ENCODE results near the gene ZNF133.

Gene ZNF133

DNA sequence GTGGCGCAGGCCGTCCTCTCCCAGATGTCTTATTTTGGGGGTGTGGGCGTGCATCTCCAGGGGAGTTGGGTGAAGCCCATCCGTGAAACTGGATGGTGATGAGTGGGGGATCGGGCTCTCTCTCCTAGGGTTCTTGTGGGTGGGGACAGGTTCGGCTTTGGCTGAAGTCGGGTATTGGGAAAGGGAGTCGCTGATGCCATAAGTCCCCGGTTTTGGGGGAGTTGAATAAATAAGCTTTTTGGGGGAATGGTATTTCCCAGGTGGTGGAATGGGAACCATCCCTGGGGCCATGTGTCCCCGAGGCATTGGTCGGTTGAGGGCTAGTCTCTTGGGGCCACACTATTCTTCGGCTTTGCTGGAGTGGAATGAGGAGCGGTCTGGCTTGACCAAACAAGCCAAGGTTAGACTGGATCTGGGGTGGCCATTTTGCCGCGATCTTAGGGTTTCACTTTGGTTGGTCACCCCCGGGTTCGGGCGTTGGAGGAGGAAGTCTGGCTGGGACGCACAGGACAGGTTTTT is 481 bp downstream of the ZNF133 start:
- peak; percentile 10; the same call in 1 of the 2 replicates for TF ChIP-seq ZBTB48 (tag by site-specific recombination; IDR thresholded peaks at IDR 0.05)
- no peak for TF ChIP-seq ZNF37A (tag by site-specific recombination; IDR thresholded peaks at IDR 0.05)
- TF ChIP-seq ZNF335 (tag by site-specific recombination; conservative IDR thresholded peaks at IDR 0.05) = peak; percentile 76; the same call in 1 of the 2 replicates
- no peak for TF ChIP-seq ZNF76 (tag by site-specific recombination; IDR thresholded peaks at IDR 0.05; ENCODE audit: borderline replicate concordance, low read depth)
- TF ChIP-seq, protein P1, sequence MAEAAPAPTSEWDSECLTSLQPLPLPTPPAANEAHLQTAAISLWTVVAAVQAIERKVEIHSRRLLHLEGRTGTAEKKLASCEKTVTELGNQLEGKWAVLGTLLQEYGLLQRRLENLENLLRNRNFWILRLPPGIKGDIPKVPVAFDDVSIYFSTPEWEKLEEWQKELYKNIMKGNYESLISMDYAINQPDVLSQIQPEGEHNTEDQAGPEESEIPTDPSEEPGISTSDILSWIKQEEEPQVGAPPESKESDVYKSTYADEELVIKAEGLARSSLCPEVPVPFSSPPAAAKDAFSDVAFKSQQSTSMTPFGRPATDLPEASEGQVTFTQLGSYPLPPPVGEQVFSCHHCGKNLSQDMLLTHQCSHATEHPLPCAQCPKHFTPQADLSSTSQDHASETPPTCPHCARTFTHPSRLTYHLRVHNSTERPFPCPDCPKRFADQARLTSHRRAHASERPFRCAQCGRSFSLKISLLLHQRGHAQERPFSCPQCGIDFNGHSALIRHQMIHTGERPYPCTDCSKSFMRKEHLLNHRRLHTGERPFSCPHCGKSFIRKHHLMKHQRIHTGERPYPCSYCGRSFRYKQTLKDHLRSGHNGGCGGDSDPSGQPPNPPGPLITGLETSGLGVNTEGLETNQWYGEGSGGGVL (tag by site-specific recombination; IDR thresholded peaks at IDR 0.05) = peak; percentile 11; the same call in 1 of the 2 replicates
- TF ChIP-seq, protein P2, sequence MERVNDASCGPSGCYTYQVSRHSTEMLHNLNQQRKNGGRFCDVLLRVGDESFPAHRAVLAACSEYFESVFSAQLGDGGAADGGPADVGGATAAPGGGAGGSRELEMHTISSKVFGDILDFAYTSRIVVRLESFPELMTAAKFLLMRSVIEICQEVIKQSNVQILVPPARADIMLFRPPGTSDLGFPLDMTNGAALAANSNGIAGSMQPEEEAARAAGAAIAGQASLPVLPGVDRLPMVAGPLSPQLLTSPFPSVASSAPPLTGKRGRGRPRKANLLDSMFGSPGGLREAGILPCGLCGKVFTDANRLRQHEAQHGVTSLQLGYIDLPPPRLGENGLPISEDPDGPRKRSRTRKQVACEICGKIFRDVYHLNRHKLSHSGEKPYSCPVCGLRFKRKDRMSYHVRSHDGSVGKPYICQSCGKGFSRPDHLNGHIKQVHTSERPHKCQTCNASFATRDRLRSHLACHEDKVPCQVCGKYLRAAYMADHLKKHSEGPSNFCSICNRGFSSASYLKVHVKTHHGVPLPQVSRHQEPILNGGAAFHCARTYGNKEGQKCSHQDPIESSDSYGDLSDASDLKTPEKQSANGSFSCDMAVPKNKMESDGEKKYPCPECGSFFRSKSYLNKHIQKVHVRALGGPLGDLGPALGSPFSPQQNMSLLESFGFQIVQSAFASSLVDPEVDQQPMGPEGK (tag by site-specific recombination; IDR thresholded peaks at IDR 0.05) = 0 out of 2 replicates have a peak, but pooled peaks have one; percentile 2
- TF ChIP-seq ZNF529 (tag by site-specific recombination; IDR thresholded peaks at IDR 0.05; ENCODE audit: insufficient replicate concordance) = no peak
- TF ChIP-seq, protein P3, sequence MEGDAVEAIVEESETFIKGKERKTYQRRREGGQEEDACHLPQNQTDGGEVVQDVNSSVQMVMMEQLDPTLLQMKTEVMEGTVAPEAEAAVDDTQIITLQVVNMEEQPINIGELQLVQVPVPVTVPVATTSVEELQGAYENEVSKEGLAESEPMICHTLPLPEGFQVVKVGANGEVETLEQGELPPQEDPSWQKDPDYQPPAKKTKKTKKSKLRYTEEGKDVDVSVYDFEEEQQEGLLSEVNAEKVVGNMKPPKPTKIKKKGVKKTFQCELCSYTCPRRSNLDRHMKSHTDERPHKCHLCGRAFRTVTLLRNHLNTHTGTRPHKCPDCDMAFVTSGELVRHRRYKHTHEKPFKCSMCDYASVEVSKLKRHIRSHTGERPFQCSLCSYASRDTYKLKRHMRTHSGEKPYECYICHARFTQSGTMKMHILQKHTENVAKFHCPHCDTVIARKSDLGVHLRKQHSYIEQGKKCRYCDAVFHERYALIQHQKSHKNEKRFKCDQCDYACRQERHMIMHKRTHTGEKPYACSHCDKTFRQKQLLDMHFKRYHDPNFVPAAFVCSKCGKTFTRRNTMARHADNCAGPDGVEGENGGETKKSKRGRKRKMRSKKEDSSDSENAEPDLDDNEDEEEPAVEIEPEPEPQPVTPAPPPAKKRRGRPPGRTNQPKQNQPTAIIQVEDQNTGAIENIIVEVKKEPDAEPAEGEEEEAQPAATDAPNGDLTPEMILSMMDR (tag by site-specific recombination; IDR thresholded peaks at IDR 0.05) = no peak
- TF ChIP-seq, protein P4, sequence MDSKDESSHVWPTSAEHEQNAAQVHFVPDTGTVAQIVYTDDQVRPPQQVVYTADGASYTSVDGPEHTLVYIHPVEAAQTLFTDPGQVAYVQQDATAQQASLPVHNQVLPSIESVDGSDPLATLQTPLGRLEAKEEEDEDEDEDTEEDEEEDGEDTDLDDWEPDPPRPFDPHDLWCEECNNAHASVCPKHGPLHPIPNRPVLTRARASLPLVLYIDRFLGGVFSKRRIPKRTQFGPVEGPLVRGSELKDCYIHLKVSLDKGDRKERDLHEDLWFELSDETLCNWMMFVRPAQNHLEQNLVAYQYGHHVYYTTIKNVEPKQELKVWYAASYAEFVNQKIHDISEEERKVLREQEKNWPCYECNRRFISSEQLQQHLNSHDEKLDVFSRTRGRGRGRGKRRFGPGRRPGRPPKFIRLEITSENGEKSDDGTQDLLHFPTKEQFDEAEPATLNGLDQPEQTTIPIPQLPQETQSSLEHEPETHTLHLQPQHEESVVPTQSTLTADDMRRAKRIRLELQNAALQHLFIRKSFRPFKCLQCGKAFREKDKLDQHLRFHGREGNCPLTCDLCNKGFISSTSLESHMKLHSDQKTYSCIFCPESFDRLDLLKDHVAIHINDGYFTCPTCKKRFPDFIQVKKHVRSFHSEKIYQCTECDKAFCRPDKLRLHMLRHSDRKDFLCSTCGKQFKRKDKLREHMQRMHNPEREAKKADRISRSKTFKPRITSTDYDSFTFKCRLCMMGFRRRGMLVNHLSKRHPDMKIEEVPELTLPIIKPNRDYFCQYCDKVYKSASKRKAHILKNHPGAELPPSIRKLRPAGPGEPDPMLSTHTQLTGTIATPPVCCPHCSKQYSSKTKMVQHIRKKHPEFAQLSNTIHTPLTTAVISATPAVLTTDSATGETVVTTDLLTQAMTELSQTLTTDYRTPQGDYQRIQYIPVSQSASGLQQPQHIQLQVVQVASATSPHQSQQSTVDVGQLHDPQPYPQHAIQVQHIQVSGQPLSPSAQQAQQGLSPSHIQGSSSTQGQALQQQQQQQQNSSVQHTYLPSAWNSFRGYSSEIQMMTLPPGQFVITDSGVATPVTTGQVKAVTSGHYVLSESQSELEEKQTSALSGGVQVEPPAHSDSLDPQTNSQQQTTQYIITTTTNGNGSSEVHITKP (tag by site-specific recombination; IDR thresholded peaks at IDR 0.05) = peak; percentile 51
- H3K9me3 ChIP-seq (ENCODE audit: control insufficient read depth, insufficient read depth, low read depth, low read length) = no peaks in the 10 kb centered on the region
- H3K4me1 ChIP-seq (ENCODE audit: control insufficient read depth, insufficient read depth, low read length) = no peaks in the 10 kb centered on the region
- H3K27ac ChIP-seq (ENCODE audit: extremely low read depth, low read depth, low read length) = peak overlapping the region; percentile 75; the same call in 1 of the 2 replicates
- POLR2A ChIA-PET = interaction anchor here (1.0 to 1.8 kb wide), 13 partner anchors 16 to 606 kb away, joined by 3 to 11 read pairs (median 4); partner anchors contain the start of genes DZANK1, KAT14, PET117 and POLR3F
- H3K4me3 ChIP-seq (ENCODE audit: low read depth, low read length) = peak overlapping the region; percentile 96
- peaks cover 8 to 34% of the 10 kb centered on the region in 2 experiments; a peak in 2 of 3 replicates for H3K36me3 ChIP-seq (ENCODE audit: control insufficient read depth in 2 of 2, insufficient read depth in 1 of 2, low read length in 2 of 2)
- CTCF ChIA-PET = interaction anchor here (1.2 to 1.8 kb wide), 2 partner anchors 12 to 13 kb away, joined by 5 to 6 read pairs; no protein-coding TSS in a partner anchor

DNA sequence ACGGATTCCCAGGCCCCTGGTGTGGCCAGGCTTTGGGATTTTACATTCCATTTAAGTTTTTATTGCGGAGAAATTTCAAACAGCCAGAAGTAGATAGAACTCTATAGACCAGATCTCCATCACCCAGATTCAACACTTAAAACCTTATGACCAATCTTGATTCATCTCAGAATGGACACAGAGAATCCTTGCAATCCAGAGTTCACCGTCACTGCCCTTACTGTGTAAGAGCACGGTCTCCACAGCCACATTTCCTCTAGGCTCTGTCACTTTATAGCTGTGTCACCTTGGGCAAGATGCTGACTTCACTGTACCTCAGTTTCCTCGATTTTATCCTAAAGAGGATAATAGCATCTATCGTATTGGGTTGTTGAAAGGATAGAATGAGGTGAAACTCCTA is 979 bp downstream of the ZNF133 start:
- Histone ChIP-seq H3K4me3 (ENCODE audit: low read depth, low read length) (peak overlapping the region; percentile 96), H3K9me3 (ENCODE audit: control insufficient read depth, insufficient read depth, low read depth, low read length) (no peaks in the 10 kb centered on the region), H3K27ac (ENCODE audit: extremely low read depth, low read depth, low read length) (no peak overlapping the region; the same call in 1 of the 2 replicates), H3K4me1 (ENCODE audit: control insufficient read depth, insufficient read depth, low read length) (no peaks in the 10 kb centered on the region), H3K36me3 (ENCODE audit: control insufficient read depth in 2 of 2, insufficient read depth in 1 of 2, low read length in 2 of 2) (peaks cover 8 to 37% of the 10 kb centered on the region in 2 experiments; a peak in 2 of 3 replicates)
- ChIA-PET POLR2A (interaction anchor here (1.3 kb wide), 1 partner anchor 207 kb away, joined by 4 read pairs; the partner anchor contains the start of gene RBBP9), CTCF (interaction anchor here (1.8 kb wide), 1 partner anchor 13 kb away, joined by 6 read pairs; no protein-coding TSS in a partner anchor)
- TF ChIP-seq ZBTB7A (tag by site-specific recombination; IDR thresholded peaks at IDR 0.05; ENCODE audit: low read depth) (no peak), ZNF433 (tag by site-specific recombination; IDR thresholded peaks at IDR 0.05; ENCODE audit: low read depth) (no peak), ZNF610 (tag by site-specific recombination; IDR thresholded peaks at IDR 0.05; ENCODE audit: borderline replicate concordance) (no peak), GLI2 (tag by site-specific recombination; IDR thresholded peaks at IDR 0.05; ENCODE audit: borderline replicate concordance, low read depth) (no peak), ZSCAN30 (tag by site-specific recombination; IDR thresholded peaks at IDR 0.05) (no peak), GLIS1 (tag by site-specific recombination; IDR thresholded peaks at IDR 0.05) (no peak)
- TF ChIP-seq, protein P5, sequence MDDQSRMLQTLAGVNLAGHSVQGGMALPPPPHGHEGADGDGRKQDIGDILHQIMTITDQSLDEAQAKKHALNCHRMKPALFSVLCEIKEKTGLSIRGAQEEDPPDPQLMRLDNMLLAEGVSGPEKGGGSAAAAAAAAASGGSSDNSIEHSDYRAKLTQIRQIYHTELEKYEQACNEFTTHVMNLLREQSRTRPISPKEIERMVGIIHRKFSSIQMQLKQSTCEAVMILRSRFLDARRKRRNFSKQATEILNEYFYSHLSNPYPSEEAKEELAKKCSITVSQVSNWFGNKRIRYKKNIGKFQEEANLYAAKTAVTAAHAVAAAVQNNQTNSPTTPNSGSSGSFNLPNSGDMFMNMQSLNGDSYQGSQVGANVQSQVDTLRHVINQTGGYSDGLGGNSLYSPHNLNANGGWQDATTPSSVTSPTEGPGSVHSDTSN (CRISPR knock-in tag; IDR thresholded peaks at IDR 0.05) = no peak
- TF ChIP-seq, protein P3 (tag by site-specific recombination; IDR thresholded peaks at IDR 0.05) = no peak
- TF ChIP-seq, protein P6, sequence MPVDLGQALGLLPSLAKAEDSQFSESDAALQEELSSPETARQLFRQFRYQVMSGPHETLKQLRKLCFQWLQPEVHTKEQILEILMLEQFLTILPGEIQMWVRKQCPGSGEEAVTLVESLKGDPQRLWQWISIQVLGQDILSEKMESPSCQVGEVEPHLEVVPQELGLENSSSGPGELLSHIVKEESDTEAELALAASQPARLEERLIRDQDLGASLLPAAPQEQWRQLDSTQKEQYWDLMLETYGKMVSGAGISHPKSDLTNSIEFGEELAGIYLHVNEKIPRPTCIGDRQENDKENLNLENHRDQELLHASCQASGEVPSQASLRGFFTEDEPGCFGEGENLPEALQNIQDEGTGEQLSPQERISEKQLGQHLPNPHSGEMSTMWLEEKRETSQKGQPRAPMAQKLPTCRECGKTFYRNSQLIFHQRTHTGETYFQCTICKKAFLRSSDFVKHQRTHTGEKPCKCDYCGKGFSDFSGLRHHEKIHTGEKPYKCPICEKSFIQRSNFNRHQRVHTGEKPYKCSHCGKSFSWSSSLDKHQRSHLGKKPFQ (tag by site-specific recombination; IDR thresholded peaks at IDR 0.05) = no peak

All from HEK293 (cell line).